NOMO-1 (cell line): ENCODE data around the gene CHST1.

Experiments used
- DNase-seq, 2 experiments: peaks; one replicate each; lab custom pipeline; 2025; ENCODE audit not compliant: unreplicated experiment in 2 of 2; lab: John Stamatoyannopoulos, UW

Gene CHST1

GRCh38 chr11:45609902-45610301, 55.5 kb downstream of the CHST1 start:
- no peak for DNase-seq

- no peak for DNase-seq
Measured at GRCh38 chr11:45609337-45609736, 56.1 kb downstream of the CHST1 start.

GRCh38 chr11:45607995-45608394, 57.4 kb downstream of the CHST1 start:
- DNase-seq, result no peak

GRCh38 chr11:45606514-45607281, 58.7 kb downstream of the CHST1 start:
- DNase-seq, result no peak

- DNase-seq, result no peak
Measured at GRCh38 chr11:45605051-45605450, 60.4 kb downstream of the CHST1 start.

GRCh38 chr11:45603946-45604682, 61.3 kb downstream of the CHST1 start:
- no peak for DNase-seq

- no peak for DNase-seq
Measured at GRCh38 chr11:45599161-45599943, 66.1 kb downstream of the CHST1 start.
